GM06990 (cell line): Measurements from ENCODE around the gene VWA3B.

ENCODE experiments used
- DNase-seq: peaks from one replicate; pipeline ENCODE4 v3.0.0-alpha.2; 2011; ENCODE audit not compliant: insufficient read length; ENCODE audit errors: extremely low read depth
- H3K27me3 ChIP-seq: replicated peaks from 2 replicates; pipeline ENCODE4 v1.6.0; 2011; ENCODE audit warnings: low read length; ENCODE audit not compliant: control insufficient read depth, insufficient read depth
- H3K36me3 ChIP-seq: 2 replicates; pipeline ENCODE4 v1.5.1; 2011; ENCODE audit warnings: low read length; ENCODE audit not compliant: control insufficient read depth, insufficient read depth
- H3K4me3 ChIP-seq: replicated peaks from 2 replicates; pipeline ENCODE4 v1.5.1; 2011; ENCODE audit warnings: low read depth, mild to moderate bottlenecking, control low read depth, low read length
- TF ChIP-seq, protein P1 (sequence below): IDR thresholded peaks from 2 replicates; pipeline ENCODE4 v1.5.1; 2011; ENCODE audit warnings: low read length, control low read depth, mild to moderate bottlenecking, inconsistent platforms; ENCODE audit not compliant: insufficient read depth, poor library complexity, severe bottlenecking

Gene VWA3B

DNA sequence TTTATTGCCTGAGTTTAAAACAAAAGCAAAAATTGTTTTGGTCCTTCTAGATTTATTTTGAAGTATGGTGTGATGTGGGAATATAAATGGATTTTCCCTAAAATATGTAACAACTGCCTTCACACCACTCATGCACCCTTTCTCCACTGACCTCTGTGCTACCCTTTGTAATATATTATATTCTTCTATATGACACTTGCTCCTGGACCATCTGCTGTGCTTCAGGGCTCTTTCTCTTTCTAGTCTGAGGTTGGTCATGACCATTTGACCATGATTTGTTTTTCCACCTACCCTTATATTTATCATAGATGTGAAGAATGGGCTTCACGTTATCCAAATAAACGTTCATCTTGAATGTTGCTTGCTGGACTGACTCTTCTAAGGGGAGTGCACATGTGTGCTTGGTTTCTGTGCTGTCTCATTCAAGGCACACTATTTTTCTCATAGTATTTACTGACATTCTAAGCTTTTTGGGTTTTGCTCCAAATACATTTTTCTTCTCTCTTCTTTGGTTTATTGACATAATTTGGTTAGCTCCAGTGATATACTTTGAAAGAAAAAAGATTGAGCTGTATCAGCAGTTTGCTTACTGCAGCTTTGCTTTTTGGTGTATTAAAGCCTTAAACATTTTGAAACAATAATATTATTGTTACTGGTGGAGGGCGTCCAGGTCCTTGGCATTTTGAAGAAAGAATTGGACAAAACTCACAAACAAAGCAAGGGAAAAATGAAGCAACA, 61.8 kb downstream of the VWA3B start:
- Histone ChIP-seq H3K27me3 (no peaks in the 10 kb centered on the region; the same call in 1 of the 2 replicates), H3K36me3 (no peaks in the 10 kb centered on the region), H3K4me3 (no peak overlapping the region)
- no peak for DNase-seq
- TF ChIP-seq, protein P1, sequence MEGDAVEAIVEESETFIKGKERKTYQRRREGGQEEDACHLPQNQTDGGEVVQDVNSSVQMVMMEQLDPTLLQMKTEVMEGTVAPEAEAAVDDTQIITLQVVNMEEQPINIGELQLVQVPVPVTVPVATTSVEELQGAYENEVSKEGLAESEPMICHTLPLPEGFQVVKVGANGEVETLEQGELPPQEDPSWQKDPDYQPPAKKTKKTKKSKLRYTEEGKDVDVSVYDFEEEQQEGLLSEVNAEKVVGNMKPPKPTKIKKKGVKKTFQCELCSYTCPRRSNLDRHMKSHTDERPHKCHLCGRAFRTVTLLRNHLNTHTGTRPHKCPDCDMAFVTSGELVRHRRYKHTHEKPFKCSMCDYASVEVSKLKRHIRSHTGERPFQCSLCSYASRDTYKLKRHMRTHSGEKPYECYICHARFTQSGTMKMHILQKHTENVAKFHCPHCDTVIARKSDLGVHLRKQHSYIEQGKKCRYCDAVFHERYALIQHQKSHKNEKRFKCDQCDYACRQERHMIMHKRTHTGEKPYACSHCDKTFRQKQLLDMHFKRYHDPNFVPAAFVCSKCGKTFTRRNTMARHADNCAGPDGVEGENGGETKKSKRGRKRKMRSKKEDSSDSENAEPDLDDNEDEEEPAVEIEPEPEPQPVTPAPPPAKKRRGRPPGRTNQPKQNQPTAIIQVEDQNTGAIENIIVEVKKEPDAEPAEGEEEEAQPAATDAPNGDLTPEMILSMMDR, result no peak

DNA sequence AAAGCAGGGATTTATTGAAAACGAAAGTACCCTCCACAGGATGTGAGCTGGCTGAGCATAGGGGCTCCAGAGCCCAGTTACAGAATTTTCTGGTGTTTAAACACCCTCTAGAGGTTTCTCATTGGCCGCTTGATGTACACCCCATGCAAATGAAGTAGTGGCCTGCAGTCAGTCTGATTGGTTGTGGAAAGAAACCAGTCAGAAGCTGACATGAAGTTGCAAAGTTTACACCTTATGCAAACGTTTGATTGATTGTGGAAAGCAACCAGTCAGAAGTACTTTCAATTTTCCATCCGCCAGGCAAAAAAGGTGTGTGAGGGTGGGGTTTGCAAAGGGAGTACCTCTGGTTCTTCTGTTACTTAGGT, 62.3 kb downstream of the VWA3B start:
- no peak for DNase-seq
- Histone ChIP-seq H3K36me3 (no peaks in the 10 kb centered on the region), H3K4me3 (no peak overlapping the region), H3K27me3 (no peaks in the 10 kb centered on the region; the same call in 1 of the 2 replicates)
- TF ChIP-seq, protein P1, result no peak

DNA sequence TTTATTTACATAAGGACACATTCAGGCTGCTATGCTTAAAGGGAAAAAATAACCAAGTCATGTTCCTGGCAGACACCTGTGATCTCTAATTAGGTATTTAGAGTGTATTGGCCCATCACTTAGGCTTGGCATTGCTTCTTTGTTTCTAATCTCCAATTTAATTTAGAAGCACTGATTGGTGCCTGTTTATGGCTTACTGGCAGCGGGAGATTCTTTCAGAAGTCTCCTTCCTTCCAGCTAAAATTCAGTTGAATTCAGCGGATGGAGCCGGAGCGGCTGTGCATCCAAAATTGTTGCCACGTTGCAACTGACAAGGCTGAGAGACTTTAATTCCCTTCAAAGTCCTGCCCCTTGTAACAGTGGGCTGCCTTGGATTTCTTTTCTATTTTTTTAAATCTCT, 66.5 kb downstream of the VWA3B start:
- Histone ChIP-seq H3K36me3 (no peaks in the 10 kb centered on the region), H3K4me3 (no peak overlapping the region), H3K27me3 (no peaks in the 10 kb centered on the region; the same call in 1 of the 2 replicates)
- TF ChIP-seq, protein P1, result no peak
- DNase-seq, result no peak

DNA sequence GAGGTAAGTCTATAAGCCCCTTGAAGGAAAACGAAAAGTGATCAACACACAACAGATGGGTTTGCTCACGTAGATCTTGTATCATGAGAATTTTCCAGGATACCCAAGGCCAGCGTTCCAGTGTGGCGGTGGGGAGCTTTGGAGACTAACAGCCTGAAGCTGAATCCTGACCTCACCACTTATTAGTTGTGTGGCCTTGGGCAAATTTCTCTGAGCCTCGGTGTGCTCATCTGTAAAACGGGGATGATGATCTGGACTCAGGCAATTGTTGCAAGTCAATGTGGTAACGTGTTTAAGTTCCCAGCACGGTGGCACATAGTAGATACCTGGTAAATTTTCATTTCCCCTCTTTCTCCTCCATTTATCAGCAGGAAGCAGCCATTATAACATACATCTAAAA, 68.3 kb downstream of the VWA3B start:
- Histone ChIP-seq H3K27me3 (no peaks in the 10 kb centered on the region; the same call in none of the 2 replicates), H3K36me3 (no peaks in the 10 kb centered on the region), H3K4me3 (no peak overlapping the region)
- DNase-seq, result no peak
- TF ChIP-seq, protein P1, result no peak

DNA sequence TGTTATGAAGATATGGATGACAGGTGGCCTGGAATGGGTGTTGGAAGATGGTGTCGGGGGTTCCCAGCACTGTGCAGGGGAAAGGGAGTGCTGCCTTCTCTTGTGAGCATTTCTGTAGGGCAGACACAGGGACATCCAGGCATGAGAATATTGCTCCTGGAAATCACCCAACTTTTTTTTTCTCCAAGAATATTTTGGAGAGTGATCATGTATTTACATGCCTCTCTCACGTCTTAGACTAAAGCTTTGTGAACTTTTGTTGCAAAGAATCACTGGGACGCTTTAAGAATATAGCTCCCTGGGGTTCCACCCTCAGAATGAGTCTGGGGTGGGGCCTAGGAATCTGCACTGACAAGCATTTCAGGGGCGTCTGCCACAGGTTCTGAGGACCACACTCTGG, 68.7 kb downstream of the VWA3B start:
- TF ChIP-seq, protein P1, result no peak
- Histone ChIP-seq H3K4me3 (no peak overlapping the region), H3K36me3 (no peaks in the 10 kb centered on the region), H3K27me3 (peaks cover 2% of the 10 kb centered on the region)
- DNase-seq, result no peak
